OCI-LY3 (cell line): Measurements from ENCODE around the gene SLC52A3.

ENCODE experiments used
- CTCF ChIP-seq: fragments of 200-600, 300-600 bp; sonication (generic); IDR thresholded peaks from 2 replicates; pipeline ENCODE4 v1.5.1; 2014; ENCODE audit warnings: antibody characterized with exemption, low read length, low read depth
- EZH2phosphoT487 ChIP-seq: fragments of 200-600 bp; shearing (Covaris generic); IDR thresholded peaks from 2 replicates; pipeline ENCODE4 v1.6.1; 2018; ENCODE audit warnings: antibody characterized with exemption, mixed run types, low read depth

GRCh38 chr20:731891-732560 lies 36.3 kb downstream of the SLC52A3 start:
- TF ChIP-seq CTCF (no peak), EZH2phosphoT487 (no peak)
